ENCODE measurements around the gene ZNF662. TPM values are rescaled to one million over a fixed set of nuclear protein-coding genes. Genes with fewer than 3 reads are reported as not detected.

The ZNF662 gene
- total RNA-seq, 4 donors from 2014 or later: 4.9 to 9.5 (median 7.9) TPM

DNA sequence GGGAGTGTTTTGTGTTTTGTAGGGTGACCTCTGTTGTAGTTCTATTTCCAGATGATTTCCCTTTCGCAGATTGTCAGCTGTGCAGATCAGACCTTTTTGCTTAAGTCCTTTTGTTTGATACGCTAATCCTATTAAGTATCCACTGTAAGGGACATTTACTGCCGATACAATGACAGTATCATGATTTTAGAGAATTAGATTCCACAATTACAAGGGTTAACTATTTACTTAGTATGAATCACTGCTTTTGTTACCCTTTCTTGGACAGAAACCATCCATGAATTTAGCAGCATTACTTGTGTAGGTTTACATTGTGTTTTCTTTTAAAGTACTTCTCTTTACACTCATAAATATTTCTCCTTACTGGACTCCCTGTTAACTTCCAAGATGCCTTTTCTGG, 31.4 kb downstream of the ZNF662 start:
- TF ChIP-seq, protein P1, sequence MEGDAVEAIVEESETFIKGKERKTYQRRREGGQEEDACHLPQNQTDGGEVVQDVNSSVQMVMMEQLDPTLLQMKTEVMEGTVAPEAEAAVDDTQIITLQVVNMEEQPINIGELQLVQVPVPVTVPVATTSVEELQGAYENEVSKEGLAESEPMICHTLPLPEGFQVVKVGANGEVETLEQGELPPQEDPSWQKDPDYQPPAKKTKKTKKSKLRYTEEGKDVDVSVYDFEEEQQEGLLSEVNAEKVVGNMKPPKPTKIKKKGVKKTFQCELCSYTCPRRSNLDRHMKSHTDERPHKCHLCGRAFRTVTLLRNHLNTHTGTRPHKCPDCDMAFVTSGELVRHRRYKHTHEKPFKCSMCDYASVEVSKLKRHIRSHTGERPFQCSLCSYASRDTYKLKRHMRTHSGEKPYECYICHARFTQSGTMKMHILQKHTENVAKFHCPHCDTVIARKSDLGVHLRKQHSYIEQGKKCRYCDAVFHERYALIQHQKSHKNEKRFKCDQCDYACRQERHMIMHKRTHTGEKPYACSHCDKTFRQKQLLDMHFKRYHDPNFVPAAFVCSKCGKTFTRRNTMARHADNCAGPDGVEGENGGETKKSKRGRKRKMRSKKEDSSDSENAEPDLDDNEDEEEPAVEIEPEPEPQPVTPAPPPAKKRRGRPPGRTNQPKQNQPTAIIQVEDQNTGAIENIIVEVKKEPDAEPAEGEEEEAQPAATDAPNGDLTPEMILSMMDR (IDR thresholded peaks at IDR 0.05; ENCODE audit: low read depth): no peak

GRCh38 chr3:42942693-42943092, 36.8 kb downstream of the ZNF662 start:
- TF ChIP-seq, protein P1 (IDR thresholded peaks at IDR 0.05; ENCODE audit: low read depth): no peak

GRCh38 chr3:42946050-42946449, 40.1 kb downstream of the ZNF662 start:
- TF ChIP-seq, protein P1 (IDR thresholded peaks at IDR 0.05; ENCODE audit: low read depth): no peak

DNA sequence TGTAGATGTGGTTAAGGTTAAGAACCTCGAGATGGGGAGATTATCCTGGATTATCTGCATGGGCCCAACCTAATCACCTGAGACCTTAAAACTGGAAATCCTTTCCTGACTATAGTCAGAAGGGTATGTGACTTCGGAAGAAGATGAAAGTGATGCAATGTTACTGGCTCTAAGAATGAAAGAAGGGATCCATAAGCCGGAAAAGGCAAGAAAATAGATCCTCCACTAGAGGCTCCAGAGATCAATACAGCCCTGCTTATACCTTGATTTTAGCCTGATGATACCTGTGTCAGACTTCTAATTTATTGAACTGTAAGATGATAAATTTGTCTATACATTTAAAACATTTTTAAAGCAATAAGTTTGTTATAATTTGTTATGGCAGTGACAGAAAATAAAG, 51.6 kb downstream of the ZNF662 start:
- TF ChIP-seq, protein P1 (IDR thresholded peaks at IDR 0.05; ENCODE audit: low read depth): no peak

GRCh38 chr3:42960282-42960681, 54.3 kb downstream of the ZNF662 start:
- TF ChIP-seq, protein P1 (IDR thresholded peaks at IDR 0.05; ENCODE audit: low read depth): no peak

DNA sequence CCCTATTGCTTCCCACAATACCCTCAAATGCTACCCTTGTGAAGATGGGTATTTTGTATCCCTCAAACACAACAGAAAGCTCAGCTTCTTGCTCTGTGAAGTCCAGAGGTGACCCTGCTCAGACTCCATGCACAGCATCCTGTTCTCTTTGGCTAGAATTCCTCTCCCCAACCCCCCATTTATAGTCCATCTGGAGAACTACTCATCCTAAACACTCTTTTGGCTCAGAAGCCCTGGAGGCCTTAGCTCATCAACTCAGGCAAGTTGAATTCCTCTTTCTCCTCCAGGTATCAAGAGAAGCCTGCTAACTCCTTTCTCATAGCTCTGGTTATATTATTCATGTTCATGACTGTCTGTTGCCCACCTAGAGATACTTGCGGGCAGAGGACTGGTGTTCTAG, 54.8 kb downstream of the ZNF662 start:
- TF ChIP-seq, protein P1 (IDR thresholded peaks at IDR 0.05; ENCODE audit: low read depth): no peak

- TF ChIP-seq, protein P1 (IDR thresholded peaks at IDR 0.05; ENCODE audit: low read depth): no peak
These were observed 55.7 kb downstream of the ZNF662 start for GRCh38 chr3:42961633-42962032.
